ENCODE measurements around the gene TCF12.

DNA sequence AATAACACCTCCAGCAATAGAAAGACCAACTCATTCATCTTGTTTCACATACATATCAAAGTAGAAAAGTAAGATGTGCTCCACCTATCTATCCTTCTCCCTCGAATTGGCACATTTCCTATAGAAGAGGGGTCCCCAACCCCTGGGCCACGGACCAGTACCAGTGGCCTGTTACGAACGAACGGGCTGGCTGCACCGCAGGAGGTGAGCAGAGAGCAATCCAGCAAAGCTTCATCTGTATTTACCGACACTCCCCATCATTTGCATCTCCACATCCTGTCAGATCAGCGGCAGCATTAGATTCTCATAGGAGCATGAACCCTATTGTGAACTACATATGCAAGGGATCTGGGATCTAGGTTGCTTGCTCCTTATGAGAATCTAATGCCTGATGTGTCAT lies 362.9 kb downstream of the TCF12 start:
- no peak for TF ChIP-seq EZH2 (IDR thresholded peaks at IDR 0.05; ENCODE audit: low read depth, low read length, severe bottlenecking)
- TF ChIP-seq POLR2A (IDR thresholded peaks at IDR 0.05; ENCODE audit: control extremely low read depth in 1 of 2, low read depth in 2 of 2, low read length in 2 of 2), result no peak
- no peak for TF ChIP-seq BRCA1 (IDR thresholded peaks at IDR 0.05; ENCODE audit: low read depth, low read length)
- no peak for TF ChIP-seq ASH2L (IDR thresholded peaks at IDR 0.05; ENCODE audit: low read length)
- no peak for TF ChIP-seq RBBP5 (IDR thresholded peaks at IDR 0.05; ENCODE audit: borderline replicate concordance, low read depth, low read length)
- no peak for TF ChIP-seq SRF (IDR thresholded peaks at IDR 0.05; ENCODE audit: low read depth, low read length)
- TF ChIP-seq, protein P1, sequence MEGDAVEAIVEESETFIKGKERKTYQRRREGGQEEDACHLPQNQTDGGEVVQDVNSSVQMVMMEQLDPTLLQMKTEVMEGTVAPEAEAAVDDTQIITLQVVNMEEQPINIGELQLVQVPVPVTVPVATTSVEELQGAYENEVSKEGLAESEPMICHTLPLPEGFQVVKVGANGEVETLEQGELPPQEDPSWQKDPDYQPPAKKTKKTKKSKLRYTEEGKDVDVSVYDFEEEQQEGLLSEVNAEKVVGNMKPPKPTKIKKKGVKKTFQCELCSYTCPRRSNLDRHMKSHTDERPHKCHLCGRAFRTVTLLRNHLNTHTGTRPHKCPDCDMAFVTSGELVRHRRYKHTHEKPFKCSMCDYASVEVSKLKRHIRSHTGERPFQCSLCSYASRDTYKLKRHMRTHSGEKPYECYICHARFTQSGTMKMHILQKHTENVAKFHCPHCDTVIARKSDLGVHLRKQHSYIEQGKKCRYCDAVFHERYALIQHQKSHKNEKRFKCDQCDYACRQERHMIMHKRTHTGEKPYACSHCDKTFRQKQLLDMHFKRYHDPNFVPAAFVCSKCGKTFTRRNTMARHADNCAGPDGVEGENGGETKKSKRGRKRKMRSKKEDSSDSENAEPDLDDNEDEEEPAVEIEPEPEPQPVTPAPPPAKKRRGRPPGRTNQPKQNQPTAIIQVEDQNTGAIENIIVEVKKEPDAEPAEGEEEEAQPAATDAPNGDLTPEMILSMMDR (IDR thresholded peaks at IDR 0.05; ENCODE audit: control extremely low read depth in 1 of 3, insufficient read depth in 1 of 3, low read depth in 1 of 3, low read length in 3 of 3), result no peak
- TF ChIP-seq CHD2 (IDR thresholded peaks at IDR 0.05; ENCODE audit: low read length), result no peak
